ENCODE measurements around the gene KCTD14. TPM values are rescaled to one million over a fixed set of nuclear protein-coding genes. Genes with fewer than 3 reads are reported as not detected.
A peak's percentile ranks its signal among the peaks of the same experiment; 100 is the strongest.

The KCTD14 gene
- total and polyA plus RNA-seq, 9 of the 15 experiments (the other 6 are each of a cell fraction or from before 2014, with no cell fraction given), result 0.04 to 0.30 (median 0.11) TPM; not detected in 2

GRCh38 chr11:77994434-77995362, 28.4 kb downstream of the KCTD14 start, which contains the start of gene INTS4 (continued):
- TF ChIP-seq RAD21 (CRISPR knock-in tag; conservative IDR thresholded peaks at IDR 0.05 in 1 of 2, IDR thresholded peaks at IDR 0.05 in 1 of 2) (no peak), E2F5 (CRISPR knock-in tag; IDR thresholded peaks at IDR 0.05) (no peak), BRD9 (IDR thresholded peaks at IDR 0.05; ENCODE audit: low read depth, partially characterized antibody) (no peak), SRSF7 (optimal IDR thresholded peaks at IDR 0.05; ENCODE audit: low read depth, low read length) (no peak), MECOM (CRISPR knock-in tag; IDR thresholded peaks at IDR 0.05) (peak; percentile 37; the same call in 1 of the 2 replicates), CEBPZ (IDR thresholded peaks at IDR 0.05; ENCODE audit: borderline replicate concordance, low read depth, low read length) (peak; percentile 20; the same call in 1 of the 2 replicates), MCM7 (IDR thresholded peaks at IDR 0.05) (no peak), NFRKB (IDR thresholded peaks at IDR 0.05; ENCODE audit: low read depth) (peak; percentile 52; the same call in 1 of the 2 replicates), ZNF395 (CRISPR knock-in tag; IDR thresholded peaks at IDR 0.05) (peak; percentile 82; the same call in 1 of the 2 replicates), NFIC (IDR thresholded peaks at IDR 0.05) (peak; percentile 44; the same call in 1 of the 2 replicates), ETV6 (IDR thresholded peaks at IDR 0.05; ENCODE audit: borderline replicate concordance in 1 of 2, low read depth in 2 of 2, low read length in 1 of 2) (no peak), ETV6 (CRISPR knock-in tag; IDR thresholded peaks at IDR 0.05; ENCODE audit: borderline replicate concordance) (no peak), FUS (optimal IDR thresholded peaks at IDR 0.05; ENCODE audit: low read depth, low read length) (no peak), NELFE (IDR thresholded peaks at IDR 0.05; ENCODE audit: insufficient read depth, insufficient read length) (no peak), FOXO4 (CRISPR knock-in tag; IDR thresholded peaks at IDR 0.05) (no peak), KLF16 (IDR thresholded peaks at IDR 0.05) (peak; percentile 76), KLF13 (tag; IDR thresholded peaks at IDR 0.05; ENCODE audit: borderline replicate concordance, low read depth) (peak; percentile 71; the same call in 1 of the 2 replicates), JUN (IDR thresholded peaks at IDR 0.05; ENCODE audit: borderline replicate concordance, low read depth, low read length) (peak; percentile 9; the same call in 1 of the 2 replicates), JUN (CRISPR knock-in tag; IDR thresholded peaks at IDR 0.05; ENCODE audit: borderline replicate concordance) (no peak)
